Activated naive CD8-positive, alpha-beta T cell treated with anti-CD3 and anti-CD28 coated beads, Interleukin-2, amount 10 ng/mL, durations not matched to agents 7 days and 5 days (primary cell): ENCODE results near the gene RELCH. TPM values are rescaled to one million over a fixed set of nuclear protein-coding genes. Genes with fewer than 3 reads are reported as not detected.

Experiments
- ATAC-seq: fragments of 150-1000 bp; cut with Tn5 transposase; one replicate; pipeline ENCODE4 v1.10.0; 2021; ENCODE audit warnings: low read depth, moderate library complexity
- POLR2A ChIA-PET: fragments of 350-600 bp; sonication (Branson Sonifier 250); formaldehyde crosslinking; loops from one replicate; lab custom pipeline; 2021; ENCODE audit warnings: antibody characterized with exemption; lab: Charles Lee
- DNase-seq: peaks from one replicate; pipeline ENCODE4 v3.0.0; 2021
- H3K27ac Mint-ChIP-seq: one replicate; pipeline ENCODE4 v1.8.0; 2022; ENCODE audit warnings: mild to moderate bottlenecking, mixed read lengths
- H3K27me3 Mint-ChIP-seq: one replicate; pipeline ENCODE4 v1.8.0; 2022; ENCODE audit warnings: mild to moderate bottlenecking, moderate library complexity, mixed read lengths
- H3K36me3 Mint-ChIP-seq: one replicate; pipeline ENCODE4 v1.8.0; 2021; ENCODE audit warnings: mild to moderate bottlenecking, mixed read lengths
- H3K4me1 Mint-ChIP-seq: one replicate; pipeline ENCODE4 v1.8.0; 2021; ENCODE audit warnings: mixed read lengths
- H3K4me3 Mint-ChIP-seq: one replicate; pipeline ENCODE4 v1.8.0; 2022; ENCODE audit warnings: mild to moderate bottlenecking, moderate library complexity, mixed read lengths
- H3K9me3 Mint-ChIP-seq: one replicate; pipeline ENCODE4 v1.8.0; 2021; ENCODE audit warnings: mixed read lengths
- total RNA-seq, 2 experiments: library from RNA; stranded (reverse); gene quantifications; one replicate each; pipeline ENCODE4 v1.2.3, GENCODE V29; 2021

Gene RELCH
- total RNA-seq, 2 experiments from 2014 or later: 42.9 to 46.3 TPM

DNA sequence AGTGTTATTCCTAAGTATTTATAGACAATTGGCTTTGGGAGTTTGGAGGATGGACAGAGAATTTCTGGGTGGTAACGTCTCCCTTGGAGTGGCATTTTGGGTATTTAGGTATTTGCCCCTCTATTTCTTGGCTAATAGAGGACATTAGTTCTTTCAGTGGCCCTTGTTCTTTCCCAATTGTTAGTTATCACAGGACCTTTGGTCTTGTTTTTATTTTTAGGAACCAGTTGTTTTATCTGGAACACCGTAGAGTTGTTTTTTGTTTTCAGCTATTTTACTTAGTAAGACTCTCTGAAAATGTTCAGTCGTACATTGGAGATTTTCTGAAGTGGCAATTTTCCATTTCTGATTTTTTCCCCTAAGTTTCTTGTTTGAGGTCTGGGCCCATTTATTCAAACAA, 97.6 kb downstream of the RELCH start:
- H3K9me3 Mint-ChIP-seq: no peaks in the 10 kb centered on the region
- POLR2A ChIA-PET: no interaction called here
- H3K36me3 Mint-ChIP-seq: peaks cover 56% of the 10 kb centered on the region
- H3K27me3 Mint-ChIP-seq: no peaks in the 10 kb centered on the region
- no peak overlapping the region for H3K27ac Mint-ChIP-seq
- peaks cover 14% of the 10 kb centered on the region for H3K4me1 Mint-ChIP-seq
- H3K4me3 Mint-ChIP-seq: no peak overlapping the region
- DNase-seq (no peak), ATAC-seq (no peak)

DNA sequence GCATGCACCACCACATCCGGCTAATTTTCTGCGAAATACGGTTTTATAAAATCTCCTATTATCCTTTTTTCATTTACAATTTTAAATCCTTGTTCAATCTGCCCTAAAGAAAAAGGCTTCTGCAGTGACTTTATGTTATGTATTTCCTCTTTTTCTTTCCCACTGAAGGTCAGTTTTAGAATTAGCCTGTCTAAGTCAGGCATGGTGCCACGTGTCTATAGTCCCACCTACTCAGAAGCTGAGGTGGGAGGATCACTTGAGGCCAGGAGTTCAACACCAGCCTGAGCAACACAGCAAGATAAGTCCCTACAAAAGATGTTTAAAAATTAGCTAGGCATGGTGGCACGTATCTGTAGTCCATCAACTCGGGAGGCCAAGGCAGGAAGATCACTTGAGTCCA, 98.2 kb downstream of the RELCH start:
- Mint-ChIP-seq H3K27me3 (no peaks in the 10 kb centered on the region), H3K9me3 (no peaks in the 10 kb centered on the region), H3K4me1 (peaks cover 14% of the 10 kb centered on the region), H3K27ac (no peak overlapping the region), H3K4me3 (no peak overlapping the region), H3K36me3 (peaks cover 55% of the 10 kb centered on the region)
- ATAC-seq (no peak), DNase-seq (no peak)
- POLR2A ChIA-PET: no interaction called here

GRCh38 chr18:62287781-62288664, 101.0 kb downstream of the RELCH start:
- POLR2A ChIA-PET: no interaction called here
- Mint-ChIP-seq H3K9me3 (no peaks in the 10 kb centered on the region), H3K4me3 (no peak overlapping the region), H3K36me3 (peaks cover 38% of the 10 kb centered on the region), H3K27ac (no peak overlapping the region), H3K27me3 (no peaks in the 10 kb centered on the region), H3K4me1 (peaks cover 7% of the 10 kb centered on the region)
- DNase-seq (no peak), ATAC-seq (no peak)

DNA sequence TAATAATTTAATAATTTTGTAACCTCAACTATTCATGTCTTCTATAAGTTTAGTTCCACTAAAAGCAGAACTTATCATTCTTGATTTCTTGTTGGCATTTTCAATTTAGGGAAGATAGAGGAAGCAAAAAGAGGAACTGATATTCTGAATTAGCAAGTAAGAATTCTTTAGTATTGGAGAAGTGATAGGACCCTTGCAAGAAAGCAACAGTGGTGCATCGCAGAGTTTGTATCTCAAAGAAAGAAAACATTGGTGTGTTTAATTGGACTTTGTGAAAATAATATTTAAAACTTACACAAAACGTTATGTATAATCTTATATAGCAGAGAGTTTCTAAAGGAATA, 101.6 kb downstream of the RELCH start:
- POLR2A ChIA-PET: no interaction called here
- no peaks in the 10 kb centered on the region for H3K27me3 Mint-ChIP-seq
- ATAC-seq (no peak), DNase-seq (no peak)
- peaks cover 32% of the 10 kb centered on the region for H3K36me3 Mint-ChIP-seq
- no peak overlapping the region for H3K27ac Mint-ChIP-seq
- H3K4me1 Mint-ChIP-seq: peaks cover 7% of the 10 kb centered on the region
- no peak overlapping the region for H3K4me3 Mint-ChIP-seq
- no peaks in the 10 kb centered on the region for H3K9me3 Mint-ChIP-seq

- Mint-ChIP-seq H3K27me3 (no peaks in the 10 kb centered on the region), H3K4me1 (peaks cover 7% of the 10 kb centered on the region), H3K9me3 (no peaks in the 10 kb centered on the region), H3K4me3 (no peak overlapping the region), H3K27ac (no peak overlapping the region), H3K36me3 (peaks cover 30% of the 10 kb centered on the region)
- no peak for ATAC-seq
- POLR2A ChIA-PET: no interaction called here
- DNase-seq: no peak
Measured at GRCh38 chr18:62289047-62289446, 102.0 kb downstream of the RELCH start.

DNA sequence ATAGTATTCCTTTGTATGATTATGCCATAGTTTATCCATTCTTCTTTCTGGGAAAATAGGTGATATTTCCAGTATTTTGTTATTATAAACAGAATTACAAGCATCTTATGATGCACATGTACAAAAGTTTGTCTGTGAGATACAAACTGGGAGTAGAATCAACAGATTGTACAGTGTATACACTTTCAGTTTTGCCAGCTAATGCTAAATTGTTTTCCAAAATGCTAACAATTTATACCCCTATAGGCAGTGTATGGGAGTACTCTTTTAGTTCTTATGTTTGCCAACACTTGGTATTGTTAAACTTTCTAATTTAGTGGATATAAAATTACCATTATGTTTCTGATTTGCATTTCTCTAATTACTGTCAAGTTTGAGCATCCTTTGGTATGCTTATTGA, 107.0 kb downstream of the RELCH start:
- Mint-ChIP-seq H3K9me3 (no peaks in the 10 kb centered on the region), H3K4me3 (no peak overlapping the region), H3K27ac (no peak overlapping the region), H3K4me1 (no peaks in the 10 kb centered on the region), H3K36me3 (peaks cover 20% of the 10 kb centered on the region), H3K27me3 (no peaks in the 10 kb centered on the region)
- ATAC-seq (no peak), DNase-seq (no peak)
- POLR2A ChIA-PET: no interaction called here

- Mint-ChIP-seq H3K27me3 (no peaks in the 10 kb centered on the region), H3K27ac (no peak overlapping the region), H3K36me3 (peaks cover 49% of the 10 kb centered on the region), H3K4me1 (peaks cover 5% of the 10 kb centered on the region), H3K9me3 (no peaks in the 10 kb centered on the region), H3K4me3 (no peak overlapping the region)
- no peak for ATAC-seq
- POLR2A ChIA-PET: no interaction called here
- DNase-seq: no peak
Measured at GRCh38 chr18:62300359-62300963, 113.4 kb downstream of the RELCH start.

DNA sequence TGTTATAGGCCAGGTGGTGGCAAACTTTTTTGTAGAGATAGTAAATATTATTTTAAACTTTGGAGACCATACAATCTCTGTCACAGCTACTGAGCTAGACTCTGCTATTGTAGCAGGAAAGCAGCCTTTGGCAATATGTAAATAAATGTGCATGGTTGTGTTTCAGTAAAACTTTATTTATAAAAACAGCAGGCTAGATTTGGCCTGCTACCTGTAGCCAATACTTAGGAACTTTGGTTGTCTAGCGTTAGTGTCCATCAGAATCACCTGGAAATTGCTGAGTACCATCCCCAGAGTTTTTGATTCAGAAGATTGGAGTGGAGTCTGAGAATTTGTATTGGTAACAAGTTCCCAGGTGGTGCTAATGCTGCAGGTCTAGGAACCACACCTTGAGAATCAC, 114.3 kb downstream of the RELCH start:
- Mint-ChIP-seq H3K4me3 (no peak overlapping the region), H3K36me3 (peaks cover 50% of the 10 kb centered on the region), H3K4me1 (peaks cover 5% of the 10 kb centered on the region), H3K27me3 (no peaks in the 10 kb centered on the region), H3K9me3 (no peaks in the 10 kb centered on the region), H3K27ac (no peak overlapping the region)
- POLR2A ChIA-PET: no interaction called here
- ATAC-seq (no peak), DNase-seq (no peak)

DNA sequence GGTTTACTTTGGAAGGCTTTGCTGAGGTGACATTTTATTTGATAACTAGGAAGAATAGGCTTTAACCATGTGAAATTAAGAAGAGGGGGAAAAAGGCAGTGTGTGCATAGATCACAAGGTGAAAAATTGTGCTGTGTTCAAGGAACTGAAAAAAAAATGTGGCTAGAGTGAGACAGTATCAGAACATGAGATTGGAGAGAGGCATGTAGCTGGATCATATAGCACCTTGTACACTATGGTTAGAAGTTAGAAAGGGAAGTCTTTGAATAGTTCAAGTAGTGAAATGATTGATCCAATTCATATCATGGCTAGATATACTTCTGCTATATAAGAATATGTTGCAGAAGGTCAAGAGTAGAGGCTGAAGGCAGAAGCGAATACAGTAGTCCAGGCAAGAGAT, 125.8 kb downstream of the RELCH start:
- Mint-ChIP-seq H3K36me3 (peaks cover 20% of the 10 kb centered on the region), H3K9me3 (no peaks in the 10 kb centered on the region), H3K4me3 (no peak overlapping the region), H3K27ac (no peak overlapping the region), H3K4me1 (no peaks in the 10 kb centered on the region), H3K27me3 (peaks cover 16% of the 10 kb centered on the region)
- POLR2A ChIA-PET: no interaction called here
- ATAC-seq (no peak), DNase-seq (no peak)

- Mint-ChIP-seq H3K36me3 (no peaks in the 10 kb centered on the region), H3K27me3 (peaks cover 38% of the 10 kb centered on the region), H3K27ac (no peak overlapping the region), H3K4me3 (no peak overlapping the region), H3K9me3 (no peaks in the 10 kb centered on the region), H3K4me1 (no peaks in the 10 kb centered on the region)
- no peak for DNase-seq
- POLR2A ChIA-PET: no interaction called here
- ATAC-seq: no peak
Measured at GRCh38 chr18:62318228-62319180, 131.4 kb downstream of the RELCH start.

DNA sequence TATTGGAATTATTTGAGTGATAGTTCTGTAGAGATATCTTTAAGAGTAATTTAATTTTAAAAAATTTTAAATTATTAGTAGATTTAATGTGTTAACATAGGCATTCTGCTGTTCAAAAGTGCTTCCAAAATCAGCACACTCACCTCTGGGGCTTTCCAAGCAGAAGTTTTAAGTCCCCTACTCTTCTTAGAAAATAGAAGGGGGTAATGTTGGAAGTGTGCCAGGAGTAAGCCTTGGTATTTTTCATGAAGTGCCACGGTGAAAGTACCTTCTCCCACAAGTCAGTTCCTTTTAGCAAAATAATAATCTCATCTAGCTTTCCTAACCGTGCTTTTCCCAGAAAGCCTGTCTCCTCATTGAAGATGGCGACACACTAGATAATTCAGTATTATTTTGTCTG, 134.1 kb downstream of the RELCH start:
- peaks cover 6% of the 10 kb centered on the region for H3K4me1 Mint-ChIP-seq
- POLR2A ChIA-PET: no interaction called here
- peaks cover 45% of the 10 kb centered on the region for H3K27me3 Mint-ChIP-seq
- no peak for ATAC-seq
- DNase-seq: no peak
- H3K4me3 Mint-ChIP-seq: no peak overlapping the region
- H3K9me3 Mint-ChIP-seq: no peaks in the 10 kb centered on the region
- H3K27ac Mint-ChIP-seq: no peak overlapping the region
- peaks cover 3% of the 10 kb centered on the region for H3K36me3 Mint-ChIP-seq

DNA sequence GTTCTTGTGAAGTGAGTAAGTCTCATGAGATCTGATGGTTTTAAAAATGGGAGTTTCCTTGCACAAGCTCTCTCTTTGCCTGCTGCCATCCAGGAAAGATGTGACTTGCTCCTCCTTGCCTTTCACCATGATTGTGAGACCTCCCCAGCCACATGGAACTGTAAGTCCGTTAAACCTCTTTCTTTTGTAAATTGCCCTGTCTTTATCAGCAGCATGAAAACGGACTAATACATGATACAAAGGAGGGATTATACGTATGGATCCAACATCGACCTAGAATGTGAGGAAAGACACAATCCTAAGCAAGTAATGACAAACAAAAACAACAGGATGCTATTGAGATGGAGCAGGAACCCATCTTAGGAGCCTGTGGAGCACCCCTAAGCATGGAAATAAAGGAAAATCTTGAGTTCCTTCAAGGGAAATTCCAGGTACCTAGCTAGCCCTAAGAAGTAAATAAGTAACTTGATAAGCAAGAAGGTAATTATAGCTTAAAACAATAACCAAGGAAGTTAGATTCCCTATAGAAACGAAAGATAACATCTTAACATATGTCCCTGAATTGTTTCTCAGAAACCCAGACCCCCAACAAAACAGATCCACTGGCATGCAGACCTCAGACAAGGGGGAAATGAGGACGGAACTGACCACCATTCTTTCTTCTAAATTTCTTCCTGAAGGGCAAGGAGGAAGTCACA, 136.6 kb downstream of the RELCH start:
- POLR2A ChIA-PET: interaction anchor here (1.8 kb wide), 1 partner anchor 97 kb away, joined by 8 read pairs; no protein-coding TSS in a partner anchor
- ATAC-seq (no peak), DNase-seq (no peak)
- H3K4me3 Mint-ChIP-seq: peak overlapping the region; percentile 30
- H3K4me1 Mint-ChIP-seq: peaks cover 19% of the 10 kb centered on the region
- H3K9me3 Mint-ChIP-seq: no peaks in the 10 kb centered on the region
- peaks cover 55% of the 10 kb centered on the region for H3K27me3 Mint-ChIP-seq
- H3K27ac Mint-ChIP-seq: no peak overlapping the region
- H3K36me3 Mint-ChIP-seq: peaks cover 5% of the 10 kb centered on the region
